ENCODE measurements around the gene CAMK1. TPM values are rescaled to one million over a fixed set of nuclear protein-coding genes. Genes with fewer than 3 reads are reported as not detected.
A peak's percentile ranks its signal among the peaks of the same experiment; 100 is the strongest.

CAMK1 gene
- total and polyA plus RNA-seq, 9 of the 15 experiments (the other 6 are each of a cell fraction or from before 2014, with no cell fraction given): 0.23 to 10.7 (median 6.0) TPM

GRCh38 chr3:9783954-9784353, 14.2 kb upstream of the CAMK1 start:
- no peaks in the 10 kb centered on the region for H3K9me1 ChIP-seq (ENCODE audit: control insufficient read depth, insufficient read depth, low read length)
- POLR2A ChIA-PET: interaction anchor here (3.1 kb wide), 1 partner anchor 10 kb away, joined by 21 read pairs; the partner anchor contains the start of gene ARPC4
- H3K4me2 ChIP-seq (ENCODE audit: insufficient read depth, low read length): no peak overlapping the region
- CTCF ChIA-PET (ENCODE audit: low intra/inter-chr PET ratio): no interaction called here
- H3K36me3 ChIP-seq (ENCODE audit: control insufficient read depth, insufficient read depth, low read length): peaks cover 65% of the 10 kb centered on the region
- no peaks in the 10 kb centered on the region for H3K27me3 ChIP-seq (ENCODE audit: control insufficient read depth in 2 of 2, insufficient read depth in 2 of 2, low read length in 2 of 2)
- H3K9ac ChIP-seq (ENCODE audit: insufficient read depth in 1 of 2, low read depth in 2 of 2, low read length in 2 of 2): peak overlapping the region in 1 of 2 experiments; percentile 73; a peak in 2 of 4 replicates
- H3K79me2 ChIP-seq (ENCODE audit: control insufficient read depth, insufficient read depth, low read length): no peaks in the 10 kb centered on the region
- no peak for FAIRE-seq
- no peaks in the 10 kb centered on the region for H3K9me3 ChIP-seq (replicated peaks; ENCODE audit: control insufficient read depth, insufficient read depth, low read depth, low read length)
- peaks cover 40 to 45% of the 10 kb centered on the region in 2 experiments for H3K4me1 ChIP-seq (replicated peaks in 1 of 2; ENCODE audit: control insufficient read depth in 2 of 2, insufficient read depth in 2 of 2, low read length in 2 of 2)
- intact Hi-C loops (cut with micrococcal nuclease): loop anchor here (5.0 kb wide), 1 partner anchor 148 kb away; the partner anchor contains the start of gene CRELD1
- no peak overlapping the region for H3K27ac ChIP-seq (ENCODE audit: extremely low read depth, low read depth, low read length)
- in situ Hi-C loops (cut with MboI): no loop called here
- no peak for ATAC-seq
- TF ChIP-seq NR4A1 (CRISPR knock-in tag; IDR thresholded peaks at IDR 0.05) (no peak), NR4A1 (tag; IDR thresholded peaks at IDR 0.05) (no peak), RBFOX2 (IDR thresholded peaks at IDR 0.05; ENCODE audit: low read depth, low read length) (peak; percentile 41; the same call in 1 of the 2 replicates), MEF2A (IDR thresholded peaks at IDR 0.05; ENCODE audit: control insufficient read depth, low read depth, low read length) (no peak), CBFA2T3 (IDR thresholded peaks at IDR 0.05) (no peak), BCL6 (CRISPR knock-in tag; IDR thresholded peaks at IDR 0.05) (no peak), NBN (IDR thresholded peaks at IDR 0.05; ENCODE audit: low read depth) (no peak), ZNF318 (IDR thresholded peaks at IDR 0.05; ENCODE audit: borderline replicate concordance in 1 of 2, low read depth in 1 of 2) (no peak), POLR2G (IDR thresholded peaks at IDR 0.05; ENCODE audit: low read depth, low read length) (peak; percentile 52), POLR3G (IDR thresholded peaks at IDR 0.05; ENCODE audit: extremely low read depth, insufficient read length, insufficient replicate concordance) (no peak)
- no TSS peak for BruUV-seq (replicated peaks)
- no peak for DNase-seq (ENCODE audit: extremely low read depth in 1 of 4, low spot score in 3 of 4)
- no peaks in the 10 kb centered on the region for H4K20me1 ChIP-seq (replicated peaks; ENCODE audit: control insufficient read depth, insufficient read depth, low read length)
- H3K4me3 ChIP-seq: no peak overlapping the region
- no peak overlapping the region for H2AFZ ChIP-seq (ENCODE audit: low read depth, low read length)
- 92% methylated on average over 14 of the region's 14 CpGs for WGBS (ENCODE audit: insufficient coverage, low coverage, missing lambda C conversion rate)
